Body of pancreas (tissue), 4 donors: ENCODE results near the gene NPHP1. TPM values are rescaled to one million over a fixed set of nuclear protein-coding genes. Genes with fewer than 3 reads are reported as not detected.
"Not testable (repeated sequence)": the region's sequence is repeated elsewhere in the genome, so short reads cannot be mapped to it uniquely, and the experiment has no call there.

ENCODE experiments used
- ATAC-seq: fragments of 150-250 bp; one replicate; pipeline ENCODE4 v1.9.1; 2016
- DNase-seq, 4 donors: peaks; one replicate each; pipeline ENCODE4 v3.0.0-alpha.2; 2019
- H3K27ac ChIP-seq, 4 donors: fragments of 200-600 bp; sonication (generic); 1 replicate in 3 of 4; 2 replicates in 1 of 4; pipeline versions ENCODE4 v1.5.1 to v1.6.1; 2016 to 2019; ENCODE audit warnings: mild to moderate bottlenecking in 1 of 4, mixed read lengths in 1 of 4, moderate library complexity in 1 of 4
- H3K27me3 ChIP-seq, 2 donors: fragments of 200-600 bp; sonication (generic); one replicate each; pipeline ENCODE4 v1.6.0; 2016; ENCODE audit warnings: mild to moderate bottlenecking in 1 of 2
- H3K36me3 ChIP-seq, 2 donors: fragments of 200-600 bp; sonication (generic); replicated peaks in 1 of 2; 2 replicates each; pipeline ENCODE4 v1.5.1; 2016; ENCODE audit warnings: low read depth in 2 of 2; ENCODE audit not compliant: insufficient read depth in 1 of 2
- H3K4me1 ChIP-seq: fragments of 200-600 bp; sonication (generic); one replicate; pipeline ENCODE4 v1.6.0; 2016
- H3K4me3 ChIP-seq, 2 donors: fragments of 200-600 bp; sonication (generic); 1 replicate in 1 of 2; 2 replicates in 1 of 2; pipeline ENCODE4 v1.5.1; 2016 to 2019
- H3K9me3 ChIP-seq, 3 donors: fragments of 200-600 bp; sonication (generic); 1 replicate in 2 of 3; 2 replicates in 1 of 3; pipeline ENCODE4 v1.5.1; 2016
- POLR2A ChIP-seq, 3 donors: fragments of 450-650 bp; IDR thresholded peaks; one replicate each; pipeline ENCODE4 v1.6.1; 2016; ENCODE audit warnings: antibody characterized with exemption in 3 of 3, mild to moderate bottlenecking in 2 of 3
- WGBS, 2 donors: methylation state at CpG; one replicate each; pipeline ENCODE4 v1.1.5; 2017; 5-methylcytosine and 5-hydroxymethylcytosine counted together
- intact Hi-C: fragments of 100-400 bp; cut with DNase I; formaldehyde crosslinking; loops from one replicate; pipeline ENCODE4 v1.15.1; 2023
- total RNA-seq, 2 donors: library from RNA; depleted of rRNA; stranded (reverse); fragments of >200 nt; gene quantifications; one replicate each; pipeline ENCODE4 v1.1.0, GENCODE V29; 2016
- TF ChIP-seq, protein P1 (sequence below), 7 experiments: fragments of 450-650 bp in 4 of 7; fragments of 200-600 bp in 3 of 7; sonication (generic) in 3 of 7; IDR thresholded peaks; one replicate each; pipeline ENCODE4 v1.5.1; 2016 to 2019; ENCODE audit warnings: antibody characterized with exemption in 7 of 7

NPHP1 gene
- total RNA-seq, 2 donors from 2014 or later: 1.3 to 3.6 TPM

DNA sequence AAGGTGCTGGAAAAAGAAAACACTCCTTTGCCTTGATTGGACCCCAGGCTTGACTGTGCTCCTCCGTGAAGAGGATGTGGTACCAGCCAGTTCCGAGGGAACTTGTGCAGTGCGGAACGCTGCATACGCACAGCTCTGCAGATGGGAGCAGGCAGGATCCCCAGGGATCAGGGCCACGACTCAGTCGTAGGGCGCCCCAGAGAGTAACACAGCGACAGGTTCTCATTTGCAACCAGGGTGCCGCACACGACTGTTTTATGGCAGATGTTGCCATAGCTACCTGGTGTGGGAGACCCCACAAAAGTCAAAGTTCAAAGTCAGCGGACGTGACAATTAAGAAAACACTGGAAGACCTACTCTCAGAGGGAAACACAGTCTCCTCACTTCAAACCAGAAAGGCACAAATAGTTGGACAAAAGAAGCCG, 90.0 kb downstream of the NPHP1 start:
- TF ChIP-seq POLR2A (IDR thresholded peaks at IDR 0.05): no peak
- TF ChIP-seq, protein P1, sequence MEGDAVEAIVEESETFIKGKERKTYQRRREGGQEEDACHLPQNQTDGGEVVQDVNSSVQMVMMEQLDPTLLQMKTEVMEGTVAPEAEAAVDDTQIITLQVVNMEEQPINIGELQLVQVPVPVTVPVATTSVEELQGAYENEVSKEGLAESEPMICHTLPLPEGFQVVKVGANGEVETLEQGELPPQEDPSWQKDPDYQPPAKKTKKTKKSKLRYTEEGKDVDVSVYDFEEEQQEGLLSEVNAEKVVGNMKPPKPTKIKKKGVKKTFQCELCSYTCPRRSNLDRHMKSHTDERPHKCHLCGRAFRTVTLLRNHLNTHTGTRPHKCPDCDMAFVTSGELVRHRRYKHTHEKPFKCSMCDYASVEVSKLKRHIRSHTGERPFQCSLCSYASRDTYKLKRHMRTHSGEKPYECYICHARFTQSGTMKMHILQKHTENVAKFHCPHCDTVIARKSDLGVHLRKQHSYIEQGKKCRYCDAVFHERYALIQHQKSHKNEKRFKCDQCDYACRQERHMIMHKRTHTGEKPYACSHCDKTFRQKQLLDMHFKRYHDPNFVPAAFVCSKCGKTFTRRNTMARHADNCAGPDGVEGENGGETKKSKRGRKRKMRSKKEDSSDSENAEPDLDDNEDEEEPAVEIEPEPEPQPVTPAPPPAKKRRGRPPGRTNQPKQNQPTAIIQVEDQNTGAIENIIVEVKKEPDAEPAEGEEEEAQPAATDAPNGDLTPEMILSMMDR (IDR thresholded peaks at IDR 0.05): no peak
- H3K9me3 ChIP-seq: no peaks in the 10 kb centered on the region
- ATAC-seq: no peak
- no peaks in the 10 kb centered on the region for H3K27me3 ChIP-seq
- DNase-seq: no peak
- no peaks in the 10 kb centered on the region for H3K36me3 ChIP-seq
- peak overlapping the region in 2 of 4 donors; percentile 15 to 41 for H3K27ac ChIP-seq
- H3K4me1 ChIP-seq: peaks cover 13% of the 10 kb centered on the region
- intact Hi-C loops: no loop called here
- H3K4me3 ChIP-seq: no peak overlapping the region
- 60 to 74% methylated on average over 14 of the region's 14 CpGs for WGBS, 2 donors

DNA sequence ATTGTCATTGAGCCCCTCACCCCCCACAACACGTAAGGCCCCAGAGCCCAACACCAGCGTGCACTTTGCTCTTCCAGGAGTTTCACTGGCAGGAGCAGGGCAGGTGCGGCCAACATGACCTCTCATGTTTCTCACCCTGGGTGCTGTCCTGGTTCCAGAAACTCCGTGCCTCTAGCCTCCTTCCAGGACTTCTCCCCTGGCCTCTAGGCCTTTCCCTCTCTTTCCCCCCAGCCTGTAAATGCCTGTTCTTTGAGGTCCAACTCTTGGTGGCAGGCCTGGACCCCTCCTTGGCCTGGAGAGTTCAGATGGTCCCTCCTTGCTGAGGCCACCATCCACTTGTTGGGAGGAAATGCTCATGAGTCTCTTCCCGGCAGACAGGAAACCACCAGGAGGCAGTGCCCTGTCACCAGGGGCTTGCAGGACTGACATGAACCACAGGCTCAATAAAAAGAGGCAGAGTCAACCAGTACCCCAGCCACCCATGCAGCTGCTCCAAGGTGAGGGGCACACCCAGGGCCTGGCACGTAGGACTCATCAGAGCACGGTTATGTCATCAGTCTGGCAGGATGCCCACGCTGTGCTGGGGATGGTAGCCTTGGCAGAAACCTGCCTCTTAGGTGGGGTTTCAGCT, 90.7 kb downstream of the NPHP1 start:
- H3K27ac ChIP-seq: peak overlapping the region in 3 of 4 donors; percentile 13 to 17 (median 16)
- no peaks in the 10 kb centered on the region for H3K9me3 ChIP-seq
- no peak overlapping the region for H3K4me3 ChIP-seq
- intact Hi-C loops: no loop called here
- WGBS, 2 donors: 62 to 69% methylated on average over 7 of the region's 8 CpGs
- no peaks in the 10 kb centered on the region for H3K36me3 ChIP-seq
- peaks cover 13% of the 10 kb centered on the region for H3K4me1 ChIP-seq
- no peak for TF ChIP-seq POLR2A (IDR thresholded peaks at IDR 0.05)
- TF ChIP-seq, protein P1 (IDR thresholded peaks at IDR 0.05): no peak
- no peak for ATAC-seq
- peak in 2 of 4 donors; percentile 36 to 38 for DNase-seq
- H3K27me3 ChIP-seq: no peaks in the 10 kb centered on the region

DNA sequence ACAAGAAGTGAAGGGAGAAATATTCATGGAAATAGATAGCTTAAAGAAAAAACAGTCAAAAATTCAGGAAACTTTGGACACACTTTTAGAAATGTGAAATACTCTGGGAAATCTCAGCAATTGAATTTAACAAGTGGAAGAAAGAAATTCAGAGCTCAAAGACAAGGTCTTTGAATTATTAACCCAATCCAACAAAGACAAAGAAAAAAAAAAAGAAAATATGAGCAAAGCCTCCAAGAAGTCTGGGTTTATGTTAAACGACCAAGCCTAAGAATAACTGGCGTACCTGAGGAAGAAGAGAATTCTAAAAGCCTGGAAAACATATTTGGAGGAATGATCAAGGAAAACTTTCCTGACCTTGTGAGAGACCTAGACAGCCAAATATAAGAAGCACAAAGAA, 96.5 kb downstream of the NPHP1 start:
- DNase-seq, H3K9me3 ChIP-seq, H3K36me3 ChIP-seq, H3K27ac ChIP-seq, intact Hi-C loops, H3K4me3 ChIP-seq, ATAC-seq, H3K27me3 ChIP-seq: not testable (repeated sequence)
- WGBS, 2 donors: 65 to 72% methylated on average over 2 of the region's 2 CpGs
- peaks cover 24% of the 10 kb centered on the region for H3K4me1 ChIP-seq

DNA sequence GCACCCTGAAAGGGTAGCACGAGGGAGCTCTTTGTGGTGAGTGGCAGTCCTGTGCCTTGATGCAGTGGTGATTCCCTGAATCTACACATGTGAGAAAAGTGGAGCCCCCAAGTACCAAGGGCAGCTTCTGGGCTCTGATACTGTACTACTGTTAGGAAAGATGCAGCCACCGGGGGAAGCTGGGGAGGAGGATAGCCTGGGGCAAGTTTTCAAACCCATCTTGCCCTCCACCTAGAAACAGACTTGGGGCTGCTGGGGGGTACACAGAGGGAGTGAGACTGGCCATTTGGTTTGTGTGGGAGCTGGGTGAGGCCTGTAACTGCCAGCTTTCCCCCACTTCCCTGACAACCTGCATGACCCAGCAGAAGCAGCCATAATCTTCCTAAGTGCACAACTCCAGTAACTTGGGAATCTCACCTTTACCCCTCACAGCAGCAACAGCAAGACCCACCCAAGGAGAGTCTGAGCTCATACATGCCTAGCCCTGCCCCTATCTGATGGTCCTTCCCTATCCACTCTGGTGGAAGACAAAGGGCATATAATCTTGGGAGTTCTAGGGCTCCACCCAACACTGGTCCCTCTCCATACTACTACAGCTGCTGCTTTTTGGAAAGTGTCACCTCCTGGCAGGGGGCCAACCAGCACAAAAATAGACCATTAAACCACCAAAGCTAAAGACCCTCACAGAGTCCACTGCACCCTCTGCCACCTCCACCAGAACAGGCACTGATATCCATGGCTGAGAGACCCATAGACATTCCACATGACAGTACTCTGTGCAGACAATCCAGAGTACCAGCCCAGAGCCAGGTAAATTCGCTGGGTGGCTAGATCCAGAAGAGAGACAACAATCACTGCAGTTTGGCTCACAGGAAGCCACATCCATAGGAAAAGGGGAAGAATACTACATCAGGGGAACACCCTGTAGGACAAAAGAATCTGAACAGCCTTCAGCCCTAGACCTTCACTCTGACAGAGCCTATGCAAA, 97.4 kb downstream of the NPHP1 start:
- DNase-seq (no peak), ATAC-seq (no peak)
- Histone ChIP-seq H3K27ac (peak overlapping the region in 3 of 4 donors; percentile 68 to 82 (median 74)), H3K4me1 (peaks cover 25% of the 10 kb centered on the region), H3K36me3 (no peaks in the 10 kb centered on the region), H3K27me3 (no peaks in the 10 kb centered on the region), H3K9me3 (peaks cover 0 to 9% (median 0%) of the 10 kb centered on the region in 3 donors), H3K4me3 (no peak overlapping the region)
- intact Hi-C loops: no loop called here
- TF ChIP-seq, protein P1 (IDR thresholded peaks at IDR 0.05): no peak
- TF ChIP-seq POLR2A (IDR thresholded peaks at IDR 0.05): no peak
- WGBS, 2 donors: 90 to 91% methylated on average over 3 of the region's 3 CpGs

DNA sequence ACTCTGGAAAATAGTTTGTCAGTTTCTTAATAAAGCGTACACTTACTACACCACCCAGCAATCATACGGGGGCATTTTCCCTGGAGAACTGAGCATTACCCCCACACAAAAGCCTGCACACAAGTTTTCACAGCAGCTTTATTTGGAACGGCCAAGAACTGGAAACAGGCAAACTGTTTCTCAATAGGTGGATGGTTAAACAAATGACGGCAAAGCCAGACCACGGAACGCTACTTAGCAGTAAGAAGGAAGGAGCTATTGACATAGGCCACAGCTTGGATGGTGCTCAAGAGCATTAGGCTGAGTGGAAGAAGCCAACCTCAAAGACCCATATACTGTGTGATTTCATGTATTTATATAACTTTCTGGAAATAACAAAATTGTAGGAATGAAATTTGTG, 98.2 kb downstream of the NPHP1 start:
- intact Hi-C loops: no loop called here
- H3K27ac ChIP-seq: peak overlapping the region in 3 of 4 donors; percentile 68 to 82 (median 74)
- DNase-seq (no peak), ATAC-seq (peak; percentile 25)
- WGBS, 2 donors: 47 to 49% methylated on average over 6 of the region's 6 CpGs
- H3K4me1 ChIP-seq: peaks cover 32% of the 10 kb centered on the region
- TF ChIP-seq POLR2A (IDR thresholded peaks at IDR 0.05): no peak
- TF ChIP-seq, protein P1 (IDR thresholded peaks at IDR 0.05): no peak
- peaks cover 0 to 9% (median 0%) of the 10 kb centered on the region in 3 donors for H3K9me3 ChIP-seq
- no peak overlapping the region for H3K4me3 ChIP-seq
- no peaks in the 10 kb centered on the region for H3K36me3 ChIP-seq
- no peaks in the 10 kb centered on the region for H3K27me3 ChIP-seq
